Subcutaneous abdominal adipose tissue (tissue), 5 donors: ENCODE data around the gene TARM1.

Experiments
- H3K27ac ChIP-seq: one replicate; pipeline ENCODE4 v1.7.0; 2013; ENCODE audit warnings: low read depth, mild to moderate bottlenecking, inconsistent platforms, low read length, moderate library complexity
- H3K27me3 ChIP-seq, 5 donors: one replicate each; pipeline ENCODE4 v1.7.0; 2013; ENCODE audit warnings: low read length in 5 of 5, inconsistent platforms in 1 of 5; ENCODE audit not compliant: control insufficient read depth in 5 of 5, insufficient read depth in 4 of 5
- H3K36me3 ChIP-seq, 5 donors: one replicate each; pipeline ENCODE4 v1.7.0; 2013; ENCODE audit warnings: low read length in 5 of 5; ENCODE audit not compliant: control insufficient read depth in 5 of 5, insufficient read depth in 5 of 5
- H3K4me1 ChIP-seq, 5 donors: one replicate each; pipeline ENCODE4 v1.7.0; 2013; ENCODE audit warnings: low read length in 5 of 5, mild to moderate bottlenecking in 3 of 5, moderate library complexity in 1 of 5; ENCODE audit not compliant: control insufficient read depth in 5 of 5, insufficient read depth in 5 of 5
- H3K4me3 ChIP-seq, 5 donors: one replicate each; pipeline ENCODE4 v1.7.0; 2013; ENCODE audit warnings: low read length in 5 of 5, low read depth in 1 of 5
- H3K9ac ChIP-seq, 5 donors: one replicate each; pipeline ENCODE4 v1.7.0; 2013; ENCODE audit warnings: low read length in 5 of 5, mild to moderate bottlenecking in 4 of 5, moderate library complexity in 3 of 5
- H3K9me3 ChIP-seq, 5 donors: one replicate each; pipeline ENCODE4 v1.7.0; 2013; ENCODE audit warnings: low read length in 5 of 5; ENCODE audit not compliant: control insufficient read depth in 5 of 5
- donor health status: healthy.
- donor health status: healthy.
- donor health status: healthy.
- donor health status: healthy.
- donor health status: healthy.

Gene TARM1

GRCh38 chr19:54081032-54081431 lies at the start of gene TARM1:
TSS of gene TARM1 (minus strand) at chr19:54081365. CDS start at chr19:54081340, 25 bp downstream.
- no peak within 1 kb of the TSS for H3K9ac ChIP-seq
- H3K27me3 ChIP-seq: peaks cover 0 to 2% (median 0%) of the 10 kb centered on the region in 5 donors
- peaks cover 3 to 14% (median 9%) of the 10 kb centered on the region in 5 donors for H3K9me3 ChIP-seq
- no peaks in the 10 kb centered on the region for H3K36me3 ChIP-seq
- H3K4me1 ChIP-seq: no peaks in the 10 kb centered on the region
- H3K27ac ChIP-seq: no peak within 1 kb of the TSS
- H3K4me3 ChIP-seq: peak within 1 kb of the TSS in 2 of 5 donors; percentile 32 to 45

GRCh38 chr19:54129617-54129996 lies 48.4 kb upstream of the TARM1 start:
- Histone ChIP-seq H3K36me3 (peaks cover 0 to 79% (median 72%) of the 10 kb centered on the region in 5 donors), H3K4me1 (no peaks in the 10 kb centered on the region), H3K9ac (no peak overlapping the region)

GRCh38 chr19:54128796-54129616 lies 47.8 kb upstream of the TARM1 start:
- Histone ChIP-seq H3K9me3 (no peaks in the 10 kb centered on the region), H3K27me3 (no peaks in the 10 kb centered on the region), H3K9ac (no peak overlapping the region), H3K27ac (no peak overlapping the region), H3K4me1 (no peaks in the 10 kb centered on the region), H3K4me3 (no peak overlapping the region), H3K36me3 (peaks cover 0 to 85% (median 78%) of the 10 kb centered on the region in 5 donors)

More at GRCh38 chr19:54129617-54129996, 48.4 kb upstream of the TARM1 start:
- Histone ChIP-seq H3K27me3 (no peaks in the 10 kb centered on the region), H3K4me3 (no peak overlapping the region), H3K9me3 (no peaks in the 10 kb centered on the region), H3K27ac (no peak overlapping the region)

GRCh38 chr19:54128441-54128725 lies 47.2 kb upstream of the TARM1 start:
- Histone ChIP-seq H3K4me3 (no peak overlapping the region), H3K36me3 (peaks cover 0 to 91% (median 83%) of the 10 kb centered on the region in 5 donors), H3K9me3 (no peaks in the 10 kb centered on the region), H3K27me3 (no peaks in the 10 kb centered on the region), H3K4me1 (no peaks in the 10 kb centered on the region), H3K27ac (no peak overlapping the region), H3K9ac (no peak overlapping the region)

- no peaks in the 10 kb centered on the region for H3K27me3 ChIP-seq
These were observed 46.7 kb upstream of the TARM1 start for GRCh38 chr19:54127688-54128440.

GRCh38 chr19:54125713-54126112 lies 44.5 kb upstream of the TARM1 start:
- no peak overlapping the region for H3K9ac ChIP-seq
- no peaks in the 10 kb centered on the region for H3K9me3 ChIP-seq
- no peak overlapping the region for H3K27ac ChIP-seq
- H3K27me3 ChIP-seq: no peaks in the 10 kb centered on the region
- peaks cover 0 to 95% (median 87%) of the 10 kb centered on the region in 5 donors for H3K36me3 ChIP-seq
- H3K4me3 ChIP-seq: no peak overlapping the region
- H3K4me1 ChIP-seq: no peaks in the 10 kb centered on the region

More at GRCh38 chr19:54127688-54128440, 46.7 kb upstream of the TARM1 start:
- Histone ChIP-seq H3K4me3 (no peak overlapping the region), H3K27ac (no peak overlapping the region), H3K9me3 (no peaks in the 10 kb centered on the region), H3K36me3 (peaks cover 0 to 91% (median 84%) of the 10 kb centered on the region in 5 donors), H3K4me1 (no peaks in the 10 kb centered on the region), H3K9ac (no peak overlapping the region)

GRCh38 chr19:54124393-54124792 lies 43.2 kb upstream of the TARM1 start:
- no peaks in the 10 kb centered on the region for H3K9me3 ChIP-seq
- peaks cover 0 to 99% (median 92%) of the 10 kb centered on the region in 5 donors for H3K36me3 ChIP-seq
- H3K4me1 ChIP-seq: no peaks in the 10 kb centered on the region
- no peaks in the 10 kb centered on the region for H3K27me3 ChIP-seq
- no peak overlapping the region for H3K4me3 ChIP-seq
- H3K9ac ChIP-seq: no peak overlapping the region
- no peak overlapping the region for H3K27ac ChIP-seq

GRCh38 chr19:54123682-54124081 lies 42.5 kb upstream of the TARM1 start:
- Histone ChIP-seq H3K9ac (no peak overlapping the region), H3K4me1 (no peaks in the 10 kb centered on the region), H3K36me3 (peaks cover 2 to 98% (median 89%) of the 10 kb centered on the region in 5 donors), H3K4me3 (no peak overlapping the region), H3K27me3 (no peaks in the 10 kb centered on the region), H3K27ac (no peak overlapping the region), H3K9me3 (no peaks in the 10 kb centered on the region)

GRCh38 chr19:54121259-54121658 lies 40.1 kb upstream of the TARM1 start:
- Histone ChIP-seq H3K9me3 (no peaks in the 10 kb centered on the region), H3K27ac (no peak overlapping the region), H3K27me3 (no peaks in the 10 kb centered on the region), H3K36me3 (peaks cover 3 to 80% (median 72%) of the 10 kb centered on the region in 5 donors), H3K4me3 (no peak overlapping the region), H3K9ac (no peak overlapping the region), H3K4me1 (peaks cover 0 to 8% (median 8%) of the 10 kb centered on the region in 5 donors)
